H7 (cell line): Measurements from ENCODE around the gene EEF1AKMT4. TPM values are rescaled to one million over a fixed set of nuclear protein-coding genes. Genes with fewer than 3 reads are reported as not detected.

ENCODE experiments used
- DNase-seq: peaks from one replicate; pipeline ENCODE4 v3.0.0; 2012
- H3K27me3 ChIP-seq: 2 replicates; pipeline ENCODE4 v1.6.0; 2011; ENCODE audit warnings: mild to moderate bottlenecking, low read length; ENCODE audit not compliant: control insufficient read depth, insufficient read depth
- H3K36me3 ChIP-seq: replicated peaks from 2 replicates; pipeline ENCODE4 v1.5.1; 2011; ENCODE audit warnings: low read length; ENCODE audit not compliant: control insufficient read depth, insufficient read depth
- H3K4me3 ChIP-seq: 2 replicates; pipeline ENCODE4 v1.5.1; 2011; ENCODE audit warnings: low read depth, mild to moderate bottlenecking, control low read depth, low read length, moderate library complexity; ENCODE audit not compliant: insufficient read depth
- total RNA-seq: library from RNA; depleted of rRNA; stranded (reverse); fragments of >200 nt; shearing (Covaris generic); gene quantifications from 2 replicates; pipeline ENCODE4 v1.2.3, GENCODE V29; 2014

The EEF1AKMT4 gene
- total RNA-seq, 1 experiment from 2014 or later = 10.1 TPM

GRCh38 chr3:184240384-184241140, 8.9 kb upstream of the EEF1AKMT4 start:
- Histone ChIP-seq H3K36me3 (peaks cover 25% of the 10 kb centered on the region), H3K4me3 (no peak overlapping the region), H3K27me3 (no peaks in the 10 kb centered on the region; the same call in 1 of the 2 replicates)
- DNase-seq = peak; percentile 84

GRCh38 chr3:184241141-184241446, 8.4 kb upstream of the EEF1AKMT4 start:
- DNase-seq = peak; percentile 78
- H3K27me3 ChIP-seq = no peaks in the 10 kb centered on the region; the same call in 1 of the 2 replicates
- H3K4me3 ChIP-seq = peak overlapping the region; percentile 23; the same call in 1 of the 2 replicates
- peaks cover 25% of the 10 kb centered on the region for H3K36me3 ChIP-seq

- Histone ChIP-seq H3K27me3 (no peaks in the 10 kb centered on the region; the same call in 1 of the 2 replicates), H3K4me3 (peak overlapping the region; percentile 23; the same call in 1 of the 2 replicates), H3K36me3 (peaks cover 25% of the 10 kb centered on the region)
- peak; percentile 90 for DNase-seq
These were observed 7.8 kb upstream of the EEF1AKMT4 start for GRCh38 chr3:184241447-184242296.

- Histone ChIP-seq H3K4me3 (no peak overlapping the region), H3K27me3 (no peaks in the 10 kb centered on the region; the same call in 1 of the 2 replicates), H3K36me3 (peaks cover 25% of the 10 kb centered on the region)
- peak; percentile 23 for DNase-seq
These were observed 7.2 kb upstream of the EEF1AKMT4 start for GRCh38 chr3:184242297-184242685.

- H3K27me3 ChIP-seq = no peaks in the 10 kb centered on the region
- peak within 1 kb of the TSS; percentile 90 for H3K4me3 ChIP-seq
- DNase-seq = peak; percentile 93
- peaks cover 15% of the 10 kb centered on the region for H3K36me3 ChIP-seq
These were observed 739 bp upstream of the EEF1AKMT4 start, which contains the start of gene ALG3 for GRCh38 chr3:184248454-184249411. TSS of gene ALG3 (minus strand) at chr3:184248962. CDS start at chr3:184248940, 22 bp downstream.

GRCh38 chr3:184250167-184250828, 826 bp downstream of the EEF1AKMT4 start:
- H3K27me3 ChIP-seq = no peaks in the 10 kb centered on the region
- peaks cover 3% of the 10 kb centered on the region for H3K36me3 ChIP-seq
- H3K4me3 ChIP-seq = peak overlapping the region; percentile 76
- DNase-seq = peak; percentile 94

GRCh38 chr3:184255291-184256039, 6.0 kb downstream of the EEF1AKMT4 start:
- Histone ChIP-seq H3K27me3 (peaks cover 29% of the 10 kb centered on the region), H3K4me3 (no peak overlapping the region), H3K36me3 (no peaks in the 10 kb centered on the region)
- peak; percentile 18 for DNase-seq

GRCh38 chr3:184257083-184257915, 7.8 kb downstream of the EEF1AKMT4 start:
- no peak overlapping the region for H3K4me3 ChIP-seq
- H3K27me3 ChIP-seq = peaks cover 43% of the 10 kb centered on the region
- H3K36me3 ChIP-seq = no peaks in the 10 kb centered on the region
- DNase-seq = peak; percentile 19

- DNase-seq = peak; percentile 36
- no peak overlapping the region for H3K4me3 ChIP-seq
- H3K36me3 ChIP-seq = no peaks in the 10 kb centered on the region
- H3K27me3 ChIP-seq = peaks cover 56% of the 10 kb centered on the region
These were observed 9.5 kb downstream of the EEF1AKMT4 start for GRCh38 chr3:184258926-184259325.

GRCh38 chr3:184259396-184259877, 10.0 kb downstream of the EEF1AKMT4 start:
- DNase-seq = no peak
- Histone ChIP-seq H3K27me3 (peaks cover 56% of the 10 kb centered on the region), H3K4me3 (no peak overlapping the region), H3K36me3 (no peaks in the 10 kb centered on the region)

GRCh38 chr3:184259878-184260723, 10.6 kb downstream of the EEF1AKMT4 start:
- H3K36me3 ChIP-seq = no peaks in the 10 kb centered on the region
- H3K27me3 ChIP-seq = peaks cover 56% of the 10 kb centered on the region
- peak overlapping the region; percentile 74 for H3K4me3 ChIP-seq
- peak; percentile 96 for DNase-seq
